ENCODE measurements around the gene UPP2. TPM values are rescaled to one million over a fixed set of nuclear protein-coding genes. Genes with fewer than 3 reads are reported as not detected.

UPP2 gene
- total RNA-seq, 1 experiment from 2014 or later = not detected

GRCh38 chr2:158060160-158060834 lies 41.4 kb upstream of the UPP2 start:
- DNase-seq = no peak
- Histone ChIP-seq H3K27ac (ENCODE audit: insufficient read length, low read depth, low read length) (no peak overlapping the region), H4K20me1 (ENCODE audit: control insufficient read depth, insufficient read depth, insufficient read length) (no peaks in the 10 kb centered on the region), H3T11ph (ENCODE audit: low read length) (no peak overlapping the region), H2BK12ac (ENCODE audit: insufficient read length, low read depth, low read length) (no peak overlapping the region), H3K4ac (ENCODE audit: low read depth, low read length) (no peak overlapping the region), H3K56ac (ENCODE audit: insufficient read length, low read depth, low read length) (no peak overlapping the region), H2BK15ac (ENCODE audit: low read depth, low read length) (no peak overlapping the region), H4K91ac (ENCODE audit: insufficient read length, low read depth, low read length) (no peak overlapping the region), H3K23ac (ENCODE audit: insufficient read length, low read depth, low read length) (no peak overlapping the region), H3K9me3 (ENCODE audit: control insufficient read depth, low read depth, low read length) (no peaks in the 10 kb centered on the region), H4K8ac (replicated peaks; ENCODE audit: insufficient read length, low read depth, low read length) (no peak overlapping the region), H2BK20ac (ENCODE audit: low read depth, low read length, poor library complexity, severe bottlenecking) (no peak overlapping the region), H3K27me3 (ENCODE audit: insufficient read depth, low read length) (no peaks in the 10 kb centered on the region), H2BK5ac (ENCODE audit: insufficient read length, low read length) (no peak overlapping the region), H3K4me1 (ENCODE audit: insufficient read depth, low read length) (no peaks in the 10 kb centered on the region), H2AK5ac (ENCODE audit: insufficient read length, low read length) (no peak overlapping the region), H3K18ac (ENCODE audit: insufficient read length, low read depth, low read length) (no peak overlapping the region), H2BK120ac (ENCODE audit: low read depth, low read length, poor library complexity, severe bottlenecking) (no peak overlapping the region), H3K9ac (ENCODE audit: extremely low read depth, insufficient read length, low read length) (no peak overlapping the region), H3K14ac (ENCODE audit: insufficient read depth, low read length) (no peak overlapping the region), H3K4me2 (ENCODE audit: insufficient read depth, insufficient read length, low read length) (no peak overlapping the region), H4K5ac (ENCODE audit: insufficient read length, low read depth, low read length) (no peak overlapping the region), H2AFZ (ENCODE audit: low read length) (no peak overlapping the region), H3K23me2 (ENCODE audit: insufficient read length, low read depth, low read length, poor library complexity, severe bottlenecking) (no peaks in the 10 kb centered on the region), H3K79me1 (ENCODE audit: insufficient read depth, low read depth, low read length, poor library complexity, severe bottlenecking) (no peaks in the 10 kb centered on the region), H3K79me2 (ENCODE audit: insufficient read depth, low read length) (no peaks in the 10 kb centered on the region)
- TF ChIP-seq CTCF (conservative IDR thresholded peaks at IDR 0.05) = no peak
- H3K4me3 Mint-ChIP-seq = no peak overlapping the region
- H3K9me3 Mint-ChIP-seq = no peaks in the 10 kb centered on the region; a peak in 1 of 5 replicates
- H3K4me1 Mint-ChIP-seq = no peaks in the 10 kb centered on the region
- peaks cover 0 to 3% (median 0%) of the 10 kb centered on the region in 3 experiments; a peak in 1 of 7 replicates for H3K36me3 Mint-ChIP-seq (ENCODE audit: insufficient read depth in 1 of 3, low read depth in 3 of 3)
- peaks cover 1% of the 10 kb centered on the region; the same call in 1 of the 2 replicates for H3K27me3 Mint-ChIP-seq (ENCODE audit: low read depth)
- H3K27ac Mint-ChIP-seq = no peak overlapping the region
- WGBS (ENCODE audit: extremely low coverage, insufficient read length, low lambda C conversion rate) = no CpG with 5 or more reads among the region's 2 CpGs
